ENCODE measurements around the gene MAML2. TPM values are rescaled to one million over a fixed set of nuclear protein-coding genes. Genes with fewer than 3 reads are reported as not detected.

MAML2 gene
- total and polyA plus RNA-seq, 2 experiments from 2014 or later = 2.0 to 7.1 TPM

- H3K27me3 Mint-ChIP-seq (ENCODE audit: insufficient read depth, low read depth, poor library complexity) = no peaks in the 10 kb centered on the region
- TF ChIP-seq EZH2phosphoT487 (IDR thresholded peaks at IDR 0.05; ENCODE audit: unreplicated experiment) (no peak), EZH2 (IDR thresholded peaks at IDR 0.05; ENCODE audit: low read depth, unreplicated experiment) (no peak), NANOG (IDR thresholded peaks at IDR 0.05; ENCODE audit: borderline replicate concordance) (no peak), CREB1 (CRISPR knock-in tag; IDR thresholded peaks at IDR 0.05; ENCODE audit: low read depth) (no peak), ZNF331 (CRISPR knock-in tag; IDR thresholded peaks at IDR 0.05; ENCODE audit: low read depth) (no peak), ZNF462 (CRISPR knock-in tag; IDR thresholded peaks at IDR 0.05) (no peak), POLR2AphosphoS5 (IDR thresholded peaks at IDR 0.05; ENCODE audit: low read depth) (no peak), STAT1 (IDR thresholded peaks at IDR 0.05; ENCODE audit: unreplicated experiment) (no peak)
- TF ChIP-seq, protein P1, sequence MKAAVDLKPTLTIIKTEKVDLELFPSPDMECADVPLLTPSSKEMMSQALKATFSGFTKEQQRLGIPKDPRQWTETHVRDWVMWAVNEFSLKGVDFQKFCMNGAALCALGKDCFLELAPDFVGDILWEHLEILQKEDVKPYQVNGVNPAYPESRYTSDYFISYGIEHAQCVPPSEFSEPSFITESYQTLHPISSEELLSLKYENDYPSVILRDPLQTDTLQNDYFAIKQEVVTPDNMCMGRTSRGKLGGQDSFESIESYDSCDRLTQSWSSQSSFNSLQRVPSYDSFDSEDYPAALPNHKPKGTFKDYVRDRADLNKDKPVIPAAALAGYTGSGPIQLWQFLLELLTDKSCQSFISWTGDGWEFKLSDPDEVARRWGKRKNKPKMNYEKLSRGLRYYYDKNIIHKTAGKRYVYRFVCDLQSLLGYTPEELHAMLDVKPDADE (IDR thresholded peaks at IDR 0.05) = no peak
- no peaks in the 10 kb centered on the region for H3K36me3 ChIP-seq (ENCODE audit: insufficient read depth)
Observed at GRCh38 chr11:95975343-95975742, 367.7 kb downstream of the MAML2 start.

More at GRCh38 chr11:95975343-95975742, 367.7 kb downstream of the MAML2 start:
- no peak overlapping the region for H3K4me3 Mint-ChIP-seq
- Histone ChIP-seq H3F3A (replicated peaks; ENCODE audit: low read depth) (no peaks in the 10 kb centered on the region), H3K4me2 (no peak overlapping the region), H3K79me2 (replicated peaks; ENCODE audit: insufficient read depth) (no peaks in the 10 kb centered on the region), H3K27ac (ENCODE audit: low read depth) (no peak overlapping the region), H4K20me1 (replicated peaks; ENCODE audit: insufficient read depth) (no peaks in the 10 kb centered on the region), H2AFZ (no peak overlapping the region), H3K27me3 (ENCODE audit: insufficient read depth) (no peaks in the 10 kb centered on the region), H3K9me2 (ENCODE audit: insufficient read depth) (no peaks in the 10 kb centered on the region), H3K4me3 (no peak overlapping the region), H3K4me1 (ENCODE audit: insufficient read depth) (no peaks in the 10 kb centered on the region)
- ATAC-seq (no peak), DNase-seq (ENCODE audit: low spot score) (no peak)
- H3K27ac Mint-ChIP-seq = no peak overlapping the region
- H3K4me1 Mint-ChIP-seq = no peaks in the 10 kb centered on the region
- no peaks in the 10 kb centered on the region for H3K36me3 Mint-ChIP-seq (ENCODE audit: low read depth)
- H3K9me3 Mint-ChIP-seq = no peaks in the 10 kb centered on the region

All from GM23338 (cell line).